NT2/D1 (cell line): ENCODE measurements around the gene ADARB2.

Experiments used
- SUZ12 ChIP-seq: IDR thresholded peaks from 2 replicates; pipeline ENCODE4 v1.6.1; 2011; ENCODE audit not compliant: insufficient read length, insufficient read depth; ENCODE audit errors: extremely low read depth
- YY1 ChIP-seq: IDR thresholded peaks from 2 replicates; pipeline ENCODE4 v1.6.1; 2011; ENCODE audit not compliant: insufficient read length, insufficient read depth
- ZNF274 ChIP-seq: IDR thresholded peaks from 2 replicates; pipeline ENCODE4 v1.6.1; 2011; ENCODE audit warnings: mild to moderate bottlenecking, low read depth, low read length

DNA sequence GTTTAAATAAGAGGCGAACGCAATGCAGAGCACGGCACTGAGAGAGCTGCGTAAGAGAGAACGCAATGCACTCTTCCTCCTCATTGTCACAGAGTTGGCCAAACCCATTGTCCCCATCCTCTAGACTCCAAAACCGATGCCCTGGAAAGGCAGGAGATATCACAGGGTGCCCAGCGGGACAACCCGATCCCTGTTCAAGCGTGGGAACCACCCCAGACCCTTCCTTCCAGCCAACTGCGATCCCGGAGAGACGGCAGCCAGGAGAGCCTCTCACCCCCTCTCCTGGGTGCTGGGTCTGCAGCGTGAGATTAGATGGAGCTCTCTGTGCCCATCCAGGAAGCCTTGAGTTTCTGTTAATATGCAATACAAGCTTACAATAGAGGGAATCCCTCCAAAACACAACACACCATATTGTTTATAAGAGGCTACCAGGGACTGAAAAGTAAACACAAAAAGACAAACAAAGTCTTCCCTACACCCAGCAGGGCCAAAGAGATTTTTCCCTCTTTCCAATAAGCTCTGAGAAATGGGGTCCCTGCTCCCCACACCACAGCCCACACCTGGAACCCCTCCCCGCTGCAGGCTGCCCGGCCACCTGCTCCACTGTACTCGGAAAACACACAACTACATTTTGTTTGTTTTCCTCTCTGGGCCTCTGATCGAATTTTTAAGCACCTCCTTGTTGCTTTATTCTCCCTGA, 187.6 kb downstream of the ADARB2 start:
- TF ChIP-seq YY1 = no peak
- no peak for TF ChIP-seq ZNF274
- TF ChIP-seq SUZ12 = no peak
